Panc1 (cell line): ENCODE results near the gene UBE2L3. TPM values are rescaled to one million over a fixed set of nuclear protein-coding genes. Genes with fewer than 3 reads are reported as not detected.
"Not testable (repeated sequence)": the region's sequence is repeated elsewhere in the genome, so short reads cannot be mapped to it uniquely, and the experiment has no call there.

Experiments used
- ATAC-seq: fragments of 200-7000 bp; cut with Tn5 transposase; 2 replicates; pipeline ENCODE4 v1.9.1; 2020; ENCODE audit warnings: mild to moderate bottlenecking, moderate library complexity
- BruUV-seq: library from RNA; stranded (reverse); fragments of 400-500 nt; replicated peaks from 2 replicates; lab custom pipeline; 2021; lab: Mats Ljungman, UMichigan
- CTCF ChIA-PET: fragments of 300-600 bp; sonication (Branson Sonifier 250); formaldehyde crosslinking; loops from one replicate; lab custom pipeline; 2022; ENCODE audit warnings: antibody characterized with exemption; lab: Charles Lee
- POLR2A ChIA-PET: fragments of 300-600 bp; sonication (Branson Sonifier 250); formaldehyde crosslinking; loops from one replicate; lab custom pipeline; 2022; ENCODE audit warnings: antibody characterized with exemption; lab: Charles Lee
- DNase-seq: peaks from one replicate; pipeline ENCODE4 v3.0.0-alpha.2; 2010; ENCODE audit warnings: low read depth, low spot score
- H3K27ac ChIP-seq: 2 replicates; pipeline ENCODE4 v1.5.1; 2011; ENCODE audit warnings: mild to moderate bottlenecking, low read length, inconsistent platforms
- H3K27me3 ChIP-seq: fragments of 200-500 bp; sonication (Bioruptor generic); 2 replicates; pipeline ENCODE4 v1.6.0; 2014; ENCODE audit warnings: low read length, inconsistent platforms; ENCODE audit not compliant: control insufficient read depth, insufficient read depth
- H3K36me3 ChIP-seq: fragments of 200-500 bp; sonication (Bioruptor generic); 2 replicates; pipeline ENCODE4 v1.5.1; 2014; ENCODE audit warnings: inconsistent platforms, mild to moderate bottlenecking, low read length, moderate library complexity; ENCODE audit not compliant: control insufficient read depth, insufficient read depth
- H3K4me1 ChIP-seq: 2 replicates; pipeline ENCODE4 v1.5.1; 2011; ENCODE audit warnings: inconsistent platforms, mild to moderate bottlenecking, low read length, moderate library complexity; ENCODE audit not compliant: control insufficient read depth, insufficient read depth
- H3K4me3 ChIP-seq, 2 experiments: 2 replicates each; pipeline ENCODE4 v1.5.1; 2011 to 2012; ENCODE audit warnings: low read depth in 2 of 2, low read length in 2 of 2, mild to moderate bottlenecking in 2 of 2, inconsistent platforms in 1 of 2, moderate library complexity in 1 of 2
- H3K9me3 ChIP-seq: fragments of 200-500 bp; sonication (Bioruptor generic); 2 replicates; pipeline ENCODE4 v1.5.1; 2014; ENCODE audit warnings: low read depth, mild to moderate bottlenecking, inconsistent platforms, low read length, moderate library complexity; ENCODE audit not compliant: control insufficient read depth, insufficient read depth
- CTCF ChIP-seq: fragments of 450-650 bp; IDR thresholded peaks from 2 replicates; pipeline ENCODE4 v1.5.1; 2017; ENCODE audit warnings: mild to moderate bottlenecking
- POLR2AphosphoS5 ChIP-seq: IDR thresholded peaks from 2 replicates; pipeline ENCODE4 v1.6.1; 2012; ENCODE audit warnings: mild to moderate bottlenecking, low read depth, low read length, moderate library complexity
- REST ChIP-seq, 2 experiments: IDR thresholded peaks; 2 replicates each; pipeline ENCODE4 v1.6.1; 2011 to 2012; ENCODE audit warnings: low read depth in 2 of 2, control low read depth in 1 of 2, low read length in 1 of 2, mild to moderate bottlenecking in 1 of 2, moderate library complexity in 1 of 2; ENCODE audit not compliant: insufficient read depth in 1 of 2
- SIN3A ChIP-seq: IDR thresholded peaks from 2 replicates; pipeline ENCODE4 v1.6.1; 2012; ENCODE audit warnings: low read depth, mild to moderate bottlenecking, low read length, moderate library complexity, borderline replicate concordance; ENCODE audit not compliant: insufficient read depth
- TCF7L2 ChIP-seq: IDR thresholded peaks from 2 replicates; pipeline ENCODE4 v1.6.1; 2011; ENCODE audit warnings: mild to moderate bottlenecking, low read depth, low read length, inconsistent platforms
- in situ Hi-C: cut with HindIII; loops from 2 replicates; pipeline ENCODE4 v1.10.0; 2016; ENCODE audit warnings: low sequenced_read_pairs, low pct_unique_long_range_greater_than_20kb
- intact Hi-C: fragments of 100-400 bp; cut with micrococcal nuclease; formaldehyde crosslinking; loops from one replicate; pipeline ENCODE4 v1.10.0; 2022; ENCODE audit not compliant: unreplicated experiment
- total RNA-seq: library from RNA; stranded (reverse); gene quantifications from one replicate; pipeline ENCODE4 v1.2.1, GENCODE V29; 2021; ENCODE audit not compliant: unreplicated experiment

UBE2L3 gene
- total RNA-seq, 1 experiment from 2014 or later: 51.1 TPM

- intact Hi-C loops (no loop called here), in situ Hi-C loops (no loop called here)
- ATAC-seq (no peak), DNase-seq (no peak)
- CTCF ChIA-PET: no interaction called here
- TF ChIP-seq REST (IDR thresholded peaks at IDR 0.05; ENCODE audit: insufficient read depth in 1 of 2, low read depth in 2 of 2, low read length in 1 of 2): no peak
- TF ChIP-seq POLR2AphosphoS5: no peak
- TF ChIP-seq TCF7L2: no peak
- TF ChIP-seq CTCF: no peak
- no peak for TF ChIP-seq SIN3A
- Histone ChIP-seq H3K27ac (no peak overlapping the region), H3K4me3 (no peak overlapping the region), H3K27me3 (no peaks in the 10 kb centered on the region), H3K36me3 (no peaks in the 10 kb centered on the region), H3K9me3 (no peaks in the 10 kb centered on the region), H3K4me1 (peaks cover 10% of the 10 kb centered on the region)
- POLR2A ChIA-PET: interaction anchor here (0.7 kb wide), 1 partner anchor 1370 kb away, joined by 4 read pairs; no protein-coding TSS in a partner anchor
- BruUV-seq: no TSS peak
These were observed 11.9 kb downstream of the UBE2L3 start for GRCh38 chr22:21579474-21579851.

- POLR2A ChIA-PET, DNase-seq, intact Hi-C loops, H3K4me1 ChIP-seq, BruUV-seq, CTCF ChIA-PET, in situ Hi-C loops, H3K9me3 ChIP-seq, H3K4me3 ChIP-seq, H3K27me3 ChIP-seq, H3K27ac ChIP-seq, H3K36me3 ChIP-seq, ATAC-seq: not testable (repeated sequence)
These were observed 13.1 kb downstream of the UBE2L3 start for GRCh38 chr22:21580623-21581007.

- intact Hi-C loops, in situ Hi-C loops, H3K27ac ChIP-seq, DNase-seq, ATAC-seq, BruUV-seq, H3K27me3 ChIP-seq, H3K9me3 ChIP-seq, H3K4me1 ChIP-seq, POLR2A ChIA-PET, H3K4me3 ChIP-seq, CTCF ChIA-PET, H3K36me3 ChIP-seq: not testable (repeated sequence)
These were observed 13.6 kb downstream of the UBE2L3 start for GRCh38 chr22:21581009-21581713.
